GM10847 (cell line): ENCODE measurements around the gene C2CD2.

Experiments used
- POLR2A ChIP-seq: IDR thresholded peaks from 2 replicates; pipeline ENCODE4 v1.6.1; 2011; ENCODE audit not compliant: insufficient read length; ENCODE audit errors: extremely low read depth

Gene C2CD2

DNA sequence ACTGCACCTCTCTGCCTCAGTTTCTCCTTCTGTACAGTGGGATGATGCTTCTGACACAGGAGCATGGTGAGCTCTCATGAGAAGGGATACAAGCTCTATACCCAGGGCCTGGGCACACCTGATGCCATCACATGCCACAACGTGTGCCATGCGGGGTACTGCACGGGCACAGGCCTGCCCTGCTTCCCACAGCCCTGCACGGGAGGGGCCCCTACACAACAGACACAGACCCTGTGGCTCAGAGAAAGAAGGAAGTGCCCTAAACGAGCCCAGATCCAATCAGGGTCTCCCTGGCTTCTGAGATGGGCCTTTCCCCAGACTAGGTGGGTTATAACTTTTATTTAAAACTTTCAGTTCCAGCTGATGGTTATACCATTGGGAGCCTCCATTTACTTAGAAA is 24.6 kb downstream of the C2CD2 start:
- no peak for TF ChIP-seq POLR2A

GRCh38 chr21:41928621-41929220 is 25.1 kb downstream of the C2CD2 start:
- no peak for TF ChIP-seq POLR2A

- no peak for TF ChIP-seq POLR2A
These were observed 25.9 kb downstream of the C2CD2 start for GRCh38 chr21:41927727-41928409.

DNA sequence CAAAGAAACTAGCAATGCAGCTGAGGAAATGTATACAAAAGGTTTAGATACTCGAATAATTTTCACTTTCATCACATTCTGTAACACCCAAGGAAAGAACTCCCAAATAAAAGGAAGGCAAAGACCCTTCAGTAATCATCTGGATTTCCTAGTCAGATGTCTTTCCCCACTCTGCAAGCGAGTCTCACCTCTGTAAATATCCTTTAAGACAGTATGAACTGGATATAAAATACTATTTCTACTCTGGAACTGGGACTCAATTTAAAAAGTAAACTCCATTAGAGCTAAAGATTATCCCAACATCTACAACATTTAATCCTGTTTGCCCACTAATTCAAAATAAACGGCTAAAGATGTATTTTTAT is 27.0 kb downstream of the C2CD2 start:
- no peak for TF ChIP-seq POLR2A

GRCh38 chr21:41926117-41926806 is 27.6 kb downstream of the C2CD2 start:
- TF ChIP-seq POLR2A = no peak

- TF ChIP-seq POLR2A = no peak
These were observed 28.1 kb downstream of the C2CD2 start for GRCh38 chr21:41925767-41926116.

DNA sequence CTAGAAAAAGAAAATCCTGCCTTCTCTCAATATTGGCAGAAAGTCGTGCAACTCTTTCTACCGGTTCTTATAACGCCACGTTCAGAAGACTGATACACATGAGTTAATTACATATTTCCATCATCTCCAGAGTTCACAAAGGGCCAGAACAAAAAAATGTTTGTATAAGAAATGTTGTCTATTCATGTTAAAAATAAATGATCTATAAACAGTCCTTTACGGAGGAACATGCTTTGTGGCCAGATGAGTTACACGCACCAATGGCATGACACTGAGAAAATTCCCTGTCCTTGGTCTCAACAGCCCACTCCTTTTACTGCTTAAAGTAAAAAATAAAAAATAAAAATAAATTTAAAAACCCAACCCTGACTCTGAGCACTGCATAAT is 29.5 kb downstream of the C2CD2 start:
- TF ChIP-seq POLR2A = no peak

- TF ChIP-seq POLR2A = no peak
These were observed 30.0 kb downstream of the C2CD2 start for GRCh38 chr21:41923631-41924367.

GRCh38 chr21:41923186-41923585 is 30.6 kb downstream of the C2CD2 start:
- no peak for TF ChIP-seq POLR2A

DNA sequence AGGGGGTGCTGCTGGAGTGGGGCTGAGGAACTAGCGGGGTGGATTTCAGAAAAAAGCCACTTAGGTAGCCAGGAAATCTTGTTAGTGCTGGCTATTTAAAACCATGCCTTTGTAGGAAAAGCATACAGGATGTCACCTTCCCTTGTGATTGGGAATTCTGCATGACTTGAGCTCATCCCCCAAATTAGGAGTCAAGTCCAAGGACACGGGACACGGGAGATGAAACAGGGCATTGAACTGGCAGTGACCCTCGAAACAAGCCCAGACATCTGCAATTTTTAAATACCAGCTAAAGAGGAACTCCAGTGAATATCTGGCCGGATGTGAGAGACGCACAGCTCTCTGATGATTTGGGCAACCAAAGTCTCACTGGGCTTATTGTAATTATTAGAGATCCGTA is 32.8 kb downstream of the C2CD2 start:
- no peak for TF ChIP-seq POLR2A

- TF ChIP-seq POLR2A = no peak
These were observed 33.3 kb downstream of the C2CD2 start for GRCh38 chr21:41920476-41920875.

- TF ChIP-seq POLR2A = no peak
These were observed 34.0 kb downstream of the C2CD2 start for GRCh38 chr21:41919666-41920398.

DNA sequence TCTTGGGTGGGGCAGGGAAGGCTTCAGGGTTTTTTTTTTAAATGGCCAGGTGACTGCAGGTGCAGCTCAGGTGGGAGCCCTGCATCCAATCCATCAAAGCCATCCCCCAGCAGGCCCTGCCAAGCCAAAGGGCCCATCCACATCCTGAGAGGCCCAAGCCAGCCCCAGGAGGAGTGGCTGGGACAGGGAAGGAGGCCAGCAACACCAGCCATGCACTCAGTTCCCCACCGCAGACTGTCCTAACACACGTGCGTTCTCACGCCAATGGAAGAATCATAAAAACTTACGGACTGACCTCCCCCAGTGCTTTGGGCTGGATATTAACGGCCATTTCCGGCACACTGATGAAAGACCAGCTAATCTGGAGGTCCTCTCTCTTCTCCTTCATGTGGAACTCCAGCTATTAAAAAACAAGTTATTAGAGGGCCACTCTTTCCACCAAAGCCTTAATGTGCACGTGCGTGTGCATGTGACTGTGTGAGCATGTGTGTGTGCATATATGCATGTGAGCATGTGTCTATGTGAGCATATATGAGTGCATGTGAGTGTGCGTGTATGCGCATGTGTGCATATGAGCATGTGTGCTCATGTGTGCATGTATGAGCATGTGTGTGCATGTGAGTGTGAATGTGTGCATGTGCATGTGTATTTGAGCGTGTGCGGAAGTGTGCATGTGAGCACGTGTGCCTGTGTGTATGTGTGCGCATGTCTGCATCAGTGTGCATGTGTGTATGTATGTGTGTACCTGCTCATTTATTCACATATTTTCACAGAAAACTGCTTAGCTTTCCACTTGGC is 35.1 kb downstream of the C2CD2 start:
- TF ChIP-seq POLR2A = no peak

GRCh38 chr21:41917531-41917930 is 36.3 kb downstream of the C2CD2 start:
- TF ChIP-seq POLR2A = no peak
